H1 (cell line): ENCODE data around the gene TECRL. TPM values are rescaled to one million over a fixed set of nuclear protein-coding genes. Genes with fewer than 3 reads are reported as not detected.

Source experiments
- CTCF ChIA-PET: fragments of 300-600 bp; sonication (Branson Sonifier 250); formaldehyde crosslinking; loops from one replicate; lab custom pipeline; 2021; ENCODE audit not compliant: partially characterized antibody; lab: Charles Lee
- POLR2A ChIA-PET: fragments of 300-600 bp; sonication (Branson Sonifier 250); formaldehyde crosslinking; loops from one replicate; lab custom pipeline; 2021; ENCODE audit warnings: inconsistent platforms; ENCODE audit not compliant: partially characterized antibody; lab: Charles Lee
- DNase-seq, 2 experiments: peaks; one replicate each; pipeline versions ENCODE4 v3.0.0 to v3.0.0-alpha.2; 2010 to 2022; ENCODE audit warnings: low spot score in 2 of 2, low read depth in 1 of 2, mixed read lengths in 1 of 2
- FAIRE-seq: peaks from 2 replicates; lab custom pipeline; 2011; peaks lifted over from hg19 to GRCh38; lab: Jason Lieb, UNC
- H2AFZ ChIP-seq: 2 replicates; pipeline ENCODE4 v1.8.1; 2012; ENCODE audit warnings: low read length, inconsistent platforms
- H2AK5ac ChIP-seq: 2 replicates; pipeline ENCODE4 v1.6.1; 2013; ENCODE audit warnings: low read depth, low read length
- H2BK120ac ChIP-seq: replicated peaks from 2 replicates; pipeline ENCODE3; 2013; ENCODE audit warnings: low read depth, low read length, inconsistent platforms
- H2BK12ac ChIP-seq: 2 replicates; pipeline ENCODE4 v1.6.1; 2013; ENCODE audit warnings: low read depth, low read length
- H2BK15ac ChIP-seq: 2 replicates; pipeline ENCODE4 v1.6.1; 2013; ENCODE audit warnings: low read length
- H2BK20ac ChIP-seq: 2 replicates; pipeline ENCODE4 v1.6.1; 2013; ENCODE audit warnings: low read length
- H2BK5ac ChIP-seq: 2 replicates; pipeline ENCODE4 v1.6.1; 2013; ENCODE audit warnings: low read depth, low read length
- H3K14ac ChIP-seq: 2 replicates; pipeline ENCODE4 v1.6.1; 2013; ENCODE audit warnings: inconsistent platforms; ENCODE audit not compliant: insufficient read length
- H3K18ac ChIP-seq: 2 replicates; pipeline ENCODE4 v1.6.1; 2013; ENCODE audit warnings: low read length; ENCODE audit errors: extremely low read depth
- H3K23ac ChIP-seq: 2 replicates; pipeline ENCODE4 v1.6.1; 2013; ENCODE audit warnings: inconsistent platforms; ENCODE audit not compliant: insufficient read length
- H3K23me2 ChIP-seq: 2 replicates; pipeline ENCODE4 v1.6.1; 2013; ENCODE audit warnings: low read depth, low read length
- H3K27ac ChIP-seq: 2 replicates; pipeline ENCODE4 v1.6.1; 2011; ENCODE audit warnings: low read depth, low read length, inconsistent platforms
- H3K27me3 ChIP-seq, 4 experiments: replicated peaks in 1 of 4; 1 replicate in 1 of 4; 2 replicates in 3 of 4; pipeline versions ENCODE4 v1.6.1 to v1.8.1; 2011 to 2013; ENCODE audit warnings: low read length in 3 of 4, mild to moderate bottlenecking in 3 of 4, inconsistent platforms in 2 of 4, mixed read lengths in 2 of 4, moderate library complexity in 1 of 4; ENCODE audit not compliant: control insufficient read depth in 3 of 4, insufficient read depth in 3 of 4; ENCODE audit errors: extremely low read depth in 1 of 4
- H3K36me3 ChIP-seq, 4 experiments: 2 replicates each; pipeline versions ENCODE4 v1.6.1 to v1.8.1; 2011 to 2013; ENCODE audit warnings: mild to moderate bottlenecking in 4 of 4, low read length in 3 of 4, moderate library complexity in 2 of 4, control low read depth in 1 of 4, inconsistent platforms in 1 of 4; ENCODE audit not compliant: insufficient read depth in 4 of 4, control insufficient read depth in 2 of 4
- H3K4ac ChIP-seq: replicated peaks from 2 replicates; pipeline ENCODE3; 2013; ENCODE audit warnings: low read length, low read depth, mixed read lengths, inconsistent platforms; ENCODE audit not compliant: insufficient read length
- H3K4me1 ChIP-seq, 4 experiments: replicated peaks in 1 of 4; 1 replicate in 1 of 4; 2 replicates in 3 of 4; pipeline versions ENCODE4 v1.6.1 to v1.8.1; 2011 to 2013; ENCODE audit warnings: low read length in 3 of 4, inconsistent platforms in 2 of 4, mixed read lengths in 1 of 4; ENCODE audit not compliant: insufficient read depth in 4 of 4, control insufficient read depth in 3 of 4
- H3K4me2 ChIP-seq, 2 experiments: 2 replicates each; pipeline versions ENCODE4 v1.6.1 to v1.8.1; 2011 to 2013; ENCODE audit warnings: low read depth in 2 of 2, low read length in 2 of 2, control low read depth in 1 of 2, inconsistent platforms in 1 of 2, mild to moderate bottlenecking in 1 of 2; ENCODE audit not compliant: insufficient read depth in 1 of 2
- H3K4me3 ChIP-seq, 4 experiments: fragments of 200-600, 300-600 bp in 1 of 4; sonication (generic), shearing (Covaris generic), sonication (Bioruptor Twin) in 1 of 4; 2 replicates each; pipeline versions ENCODE4 v1.5.1 to v1.8.1; 2011 to 2016; ENCODE audit warnings: low read length in 4 of 4, low read depth in 3 of 4, control low read depth in 2 of 4, inconsistent platforms in 2 of 4, mild to moderate bottlenecking in 2 of 4, mixed read lengths in 1 of 4, moderate library complexity in 1 of 4; ENCODE audit not compliant: insufficient read depth in 2 of 4; ENCODE audit errors: extremely low read depth in 1 of 4
- H3K56ac ChIP-seq: replicated peaks from 2 replicates; pipeline ENCODE3; 2013; ENCODE audit warnings: low read depth, mild to moderate bottlenecking, mixed read lengths, low read length, inconsistent platforms; ENCODE audit not compliant: insufficient read length
- H3K79me1 ChIP-seq: 2 replicates; pipeline ENCODE4 v1.6.1; 2013; ENCODE audit warnings: low read depth, low read length, control low read depth
- H3K79me2 ChIP-seq, 2 experiments: 2 replicates each; pipeline versions ENCODE4 v1.6.1 to v1.8.1; 2012 to 2013; ENCODE audit warnings: low read length in 2 of 2, mild to moderate bottlenecking in 2 of 2, inconsistent platforms in 1 of 2; ENCODE audit not compliant: insufficient read depth in 2 of 2, control insufficient read depth in 1 of 2
- H3K9ac ChIP-seq, 4 experiments: replicated peaks in 1 of 4; 1 replicate in 1 of 4; 2 replicates in 3 of 4; pipeline versions ENCODE4 v1.6.1 to v1.8.1; 2011 to 2013; ENCODE audit warnings: low read depth in 3 of 4, low read length in 3 of 4, control low read depth in 2 of 4, mild to moderate bottlenecking in 2 of 4, moderate library complexity in 2 of 4, inconsistent platforms in 1 of 4; ENCODE audit errors: extremely low read depth in 1 of 4
- H3K9me3 ChIP-seq, 2 experiments: 2 replicates each; pipeline versions ENCODE4 v1.6.1 to v1.8.1; 2012 to 2013; ENCODE audit warnings: mild to moderate bottlenecking in 2 of 2, moderate library complexity in 2 of 2, control low read depth in 1 of 2, inconsistent platforms in 1 of 2, low read depth in 1 of 2, low read length in 1 of 2, mixed read lengths in 1 of 2; ENCODE audit not compliant: insufficient read depth in 2 of 2
- H4K20me1 ChIP-seq, 2 experiments: replicated peaks in 1 of 2; 2 replicates each; pipeline versions ENCODE3 to v1.8.1; 2011 to 2013; ENCODE audit warnings: inconsistent platforms in 2 of 2, low read length in 2 of 2, mild to moderate bottlenecking in 1 of 2; ENCODE audit not compliant: insufficient read depth in 2 of 2, control insufficient read depth in 1 of 2
- H4K5ac ChIP-seq: 2 replicates; pipeline ENCODE4 v1.6.1; 2013; ENCODE audit warnings: low read length, low read depth, mixed read lengths, inconsistent platforms; ENCODE audit not compliant: insufficient read length
- H4K8ac ChIP-seq: 2 replicates; pipeline ENCODE4 v1.8.0; 2013; ENCODE audit warnings: mild to moderate bottlenecking, moderate library complexity, low read length, inconsistent platforms; ENCODE audit not compliant: insufficient read depth; ENCODE audit errors: extremely low read depth
- H4K91ac ChIP-seq: replicated peaks from 2 replicates; pipeline ENCODE3; 2013; ENCODE audit warnings: low read length, mixed read lengths, inconsistent platforms; ENCODE audit not compliant: insufficient read length
- CEBPB ChIP-seq: IDR thresholded peaks from 2 replicates; pipeline ENCODE4 v1.6.1; 2012; ENCODE audit warnings: low read depth, low read length
- CHD1 ChIP-seq: IDR thresholded peaks from 2 replicates; pipeline ENCODE4 v1.6.1; 2012; ENCODE audit warnings: low read depth, low read length, improper control_type of control experiment
- EP300 ChIP-seq, 2 experiments: IDR thresholded peaks; 1 replicate in 1 of 2; 2 replicates in 1 of 2; pipeline ENCODE4 v1.6.1; 2011 to 2012; ENCODE audit warnings: low read depth in 2 of 2, low read length in 2 of 2, mild to moderate bottlenecking in 2 of 2, borderline replicate concordance in 1 of 2, inconsistent platforms in 1 of 2, moderate library complexity in 1 of 2
- SP1 ChIP-seq: IDR thresholded peaks from 2 replicates; pipeline ENCODE4 v1.6.1; 2011; ENCODE audit warnings: low read depth, low read length
- whole genome bisulfite sequencing, 2 experiments: shearing (Covaris generic) in 1 of 2; methylation state at CpG; one replicate each; pipeline versions ENCODE4 v1.1.6 to v1.1.7; 2013 to 2015; ENCODE audit warnings: low lambda C conversion rate in 2 of 2, mixed read lengths in 2 of 2, inconsistent platforms in 1 of 2, low coverage in 1 of 2, missing lambda C conversion rate in 1 of 2; ENCODE audit not compliant: insufficient replicate concordance in 2 of 2, insufficient coverage in 1 of 2, insufficient read length in 1 of 2; ENCODE audit errors: extremely low coverage in 1 of 2, missing lambda C conversion rate in 1 of 2; 5-methylcytosine and 5-hydroxymethylcytosine counted together
- polyA plus RNA-seq, 7 experiments: library from polyadenylated mRNA; depleted of rRNA in 3 of 7; stranded (reverse) in 5 of 7; unstranded in 2 of 7; fragments of >200 nt in 5 of 7; fragments of 200-250 nt in 2 of 7; gene quantifications; 1 replicate in 5 of 7; 2 replicates in 1 of 7; 4 replicates in 1 of 7; pipeline versions ENCODE4 v1.2.1 to v1.2.3, GENCODE V29; 2011 to 2013; ENCODE audit warnings: missing spikeins in 2 of 7, mixed read lengths in 2 of 7
- total RNA-seq: library from RNA; stranded (reverse); fragmentation: NEBNext Ultra II Directional; extraction: Animal tissue kit (Norgen Biotek cat#: 25700); gene quantifications from 2 replicates; pipeline ENCODE4 v1.2.1, GENCODE V29; 2021

Gene TECRL
- total and polyA plus RNA-seq, 2 of the 8 experiments (the other 6 are each of a cell fraction or from before 2014, with no cell fraction given): not detected

GRCh38 chr4:64430933-64431332, 21.7 kb upstream of the TECRL start:
- FAIRE-seq: no peak
- H3K4me3 ChIP-seq: no peak overlapping the region
- no peak overlapping the region for H4K5ac ChIP-seq
- CTCF ChIA-PET: no interaction called here
- no peaks in the 10 kb centered on the region for H3K23me2 ChIP-seq
- WGBS, 2 experiments: 100% methylated on average over 6 of the region's 6 CpGs; no CpG with 5 or more reads in 1 of the 2 experiments
- no peak overlapping the region for H3K4me2 ChIP-seq
- TF ChIP-seq SP1 (no peak), CEBPB (no peak), EP300 (IDR thresholded peaks at IDR 0.05; ENCODE audit: borderline replicate concordance in 1 of 2, low read depth in 2 of 2, low read length in 2 of 2) (no peak), CHD1 (no peak)
- TF ChIP-seq, all 59 proteins: peak for 0
- H4K91ac ChIP-seq: no peak overlapping the region
- H3K9ac ChIP-seq: no peak overlapping the region
- H2AFZ ChIP-seq: no peak overlapping the region
- H4K20me1 ChIP-seq: no peaks in the 10 kb centered on the region
- no peak overlapping the region for H3K18ac ChIP-seq
- no peak overlapping the region for H3K27ac ChIP-seq
- H2BK12ac ChIP-seq: no peak overlapping the region
- H3K36me3 ChIP-seq: no peaks in the 10 kb centered on the region; a peak in 1 of 8 replicates
- H3K9me3 ChIP-seq: peaks cover 15 to 25% of the 10 kb centered on the region in 2 experiments; a peak in 3 of 4 replicates
- DNase-seq: no peak
- no peak overlapping the region for H2AK5ac ChIP-seq
- H2BK20ac ChIP-seq: no peak overlapping the region
- H3K27me3 ChIP-seq: no peaks in the 10 kb centered on the region
- H3K79me2 ChIP-seq: no peaks in the 10 kb centered on the region
- H3K56ac ChIP-seq: no peak overlapping the region
- no peak overlapping the region for H2BK5ac ChIP-seq
- no peak overlapping the region for H4K8ac ChIP-seq
- POLR2A ChIA-PET: no interaction called here
- H3K14ac ChIP-seq: no peak overlapping the region
- no peaks in the 10 kb centered on the region for H3K4me1 ChIP-seq
- H3K4ac ChIP-seq: no peak overlapping the region
- no peaks in the 10 kb centered on the region for H3K79me1 ChIP-seq
- H2BK15ac ChIP-seq: no peak overlapping the region
- H2BK120ac ChIP-seq: no peak overlapping the region
- H3K23ac ChIP-seq: no peak overlapping the region
